NCI-H2171 treated with DMSO at 0.1 percent for 48 hours (cell line): ENCODE results near the gene DAZAP1.
A peak's percentile ranks its signal among the peaks of the same experiment; 100 is the strongest.
"Not testable (repeated sequence)": the region's sequence is repeated elsewhere in the genome, so short reads cannot be mapped to it uniquely, and the experiment has no call there.

Experiments
- DNase-seq: peaks from one replicate; lab custom pipeline; 2025; lab: John Stamatoyannopoulos, UW

The DAZAP1 gene

GRCh38 chr19:1426736-1427135, 19.4 kb downstream of the DAZAP1 start:
- DNase-seq: no peak

GRCh38 chr19:1427221-1427920, 20.0 kb downstream of the DAZAP1 start:
- DNase-seq: no peak

GRCh38 chr19:1428738-1429391, 21.5 kb downstream of the DAZAP1 start:
- no peak for DNase-seq

GRCh38 chr19:1429750-1430149, 22.4 kb downstream of the DAZAP1 start:
- no peak for DNase-seq

GRCh38 chr19:1430246-1430645, 22.9 kb downstream of the DAZAP1 start:
- no peak for DNase-seq

- no peak for DNase-seq
Observed at GRCh38 chr19:1431759-1432506, 24.5 kb downstream of the DAZAP1 start.

- DNase-seq: no peak
Observed at GRCh38 chr19:1432507-1432887, 25.1 kb downstream of the DAZAP1 start.

GRCh38 chr19:1433119-1434039, 26.0 kb downstream of the DAZAP1 start:
- no peak for DNase-seq

- DNase-seq: no peak
Observed at GRCh38 chr19:1434040-1434366, 26.6 kb downstream of the DAZAP1 start.

GRCh38 chr19:1434577-1435060, 27.2 kb downstream of the DAZAP1 start:
- no peak for DNase-seq

- no peak for DNase-seq
Observed at GRCh38 chr19:1435378-1435989, 28.1 kb downstream of the DAZAP1 start.

GRCh38 chr19:1437609-1438008, 30.2 kb downstream of the DAZAP1 start:
- no peak for DNase-seq

GRCh38 chr19:1438035-1438932, 30.9 kb downstream of the DAZAP1 start, which contains the start of gene RPS15:
Gene RPS15 (plus strand): TSS chr19:1438396. CDS start chr19:1438426, 30 bp downstream.
- peak; percentile 91 for DNase-seq

GRCh38 chr19:1438933-1439354, 31.6 kb downstream of the DAZAP1 start:
- DNase-seq: no peak

- not testable (repeated sequence) for DNase-seq
Observed at GRCh38 chr19:1439525-1440417, 32.4 kb downstream of the DAZAP1 start.

GRCh38 chr19:1440418-1440801, 33.0 kb downstream of the DAZAP1 start:
- DNase-seq: no peak

GRCh38 chr19:1441022-1441426, 33.6 kb downstream of the DAZAP1 start:
- no peak for DNase-seq

GRCh38 chr19:1441677-1442438, 34.5 kb downstream of the DAZAP1 start:
- DNase-seq: no peak
